GM18499 (cell line): ENCODE results near the gene TNFRSF9.
A peak's percentile ranks its signal among the peaks of the same experiment; 100 is the strongest.
"Not testable (repeated sequence)": the region's sequence is repeated elsewhere in the genome, so short reads cannot be mapped to it uniquely, and the experiment has no call there.

Experiments
- ATAC-seq: cut with Tn5 transposase; IDR thresholded peaks from one replicate; pipeline ENCODE4 v1.9.1; 2021; ENCODE audit warnings: moderate number of reproducible peaks; ENCODE audit not compliant: insufficient read depth, unreplicated experiment

TNFRSF9 gene

GRCh38 chr1:7961216-7962013, 20.8 kb upstream of the TNFRSF9 start, which contains the start of gene PARK7:
PARK7 (plus strand) TSS chr1:7961711; CDS start chr1:7962786, 1,075 bp downstream.
- peak; percentile 61 for ATAC-seq

- no peak for ATAC-seq
These were observed 20.2 kb upstream of the TNFRSF9 start for GRCh38 chr1:7960867-7961215.

DNA sequence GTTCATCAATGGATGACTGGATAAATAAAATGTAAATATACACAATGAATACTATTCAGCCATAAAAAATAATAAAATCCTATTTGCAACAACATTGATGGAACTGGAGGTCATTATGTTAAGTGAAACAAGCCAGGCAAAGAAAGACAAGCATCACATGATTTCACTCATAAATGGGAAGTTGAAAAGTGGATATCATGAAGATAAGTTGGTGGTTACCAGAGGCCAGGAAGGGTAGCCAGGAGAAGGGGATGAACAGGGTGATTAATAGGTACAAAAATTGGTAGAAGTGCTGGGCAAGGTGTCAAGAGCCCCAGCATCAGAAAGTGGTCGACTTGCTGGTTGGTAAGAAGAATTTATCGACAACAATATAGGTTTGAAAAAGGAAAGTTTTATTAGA, 19.5 kb upstream of the TNFRSF9 start:
- no peak for ATAC-seq

GRCh38 chr1:7956218-7957032, 15.8 kb upstream of the TNFRSF9 start:
- no peak for ATAC-seq

DNA sequence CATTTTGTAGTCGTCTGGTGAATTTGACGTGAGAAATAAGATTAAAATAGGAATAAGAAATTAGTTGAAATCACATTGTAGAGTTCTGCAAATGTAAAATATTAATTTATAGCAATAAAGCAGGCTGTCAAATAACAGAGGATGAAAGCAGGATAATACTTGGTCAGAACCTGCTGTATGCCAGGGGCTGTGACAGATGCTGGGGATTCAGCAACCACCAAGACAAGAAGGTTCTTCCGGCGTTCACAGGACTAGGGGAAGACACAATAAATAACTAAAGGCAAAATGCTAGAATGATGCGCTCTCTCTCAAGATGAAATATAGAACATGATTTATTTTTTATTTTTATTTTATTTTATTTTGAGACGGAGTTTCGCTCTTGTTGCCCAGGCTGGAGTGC, 14.0 kb upstream of the TNFRSF9 start:
- ATAC-seq = no peak

GRCh38 chr1:7953850-7954609, 13.4 kb upstream of the TNFRSF9 start:
- no peak for ATAC-seq

GRCh38 chr1:7952791-7953190, 12.2 kb upstream of the TNFRSF9 start:
- ATAC-seq = not testable (repeated sequence)

DNA sequence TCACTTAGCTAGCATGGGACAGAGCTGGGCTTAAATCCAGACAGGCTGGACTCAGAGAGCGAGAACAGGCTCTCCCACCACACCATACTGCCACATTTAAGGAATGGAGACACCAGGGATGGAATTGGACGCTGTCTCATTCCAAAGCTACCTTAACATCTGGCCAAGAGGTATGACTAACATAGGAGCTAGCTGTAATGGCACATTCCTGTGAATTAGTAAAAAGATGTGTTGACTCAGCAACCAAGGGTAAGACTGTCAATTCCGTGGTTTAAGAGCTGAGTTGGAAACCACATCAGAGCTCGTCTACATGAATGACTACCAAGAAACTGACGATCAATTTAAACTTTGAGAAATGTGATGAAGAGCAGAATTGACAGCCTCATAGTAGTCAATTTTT, 8.3 kb upstream of the TNFRSF9 start:
- no peak for ATAC-seq

DNA sequence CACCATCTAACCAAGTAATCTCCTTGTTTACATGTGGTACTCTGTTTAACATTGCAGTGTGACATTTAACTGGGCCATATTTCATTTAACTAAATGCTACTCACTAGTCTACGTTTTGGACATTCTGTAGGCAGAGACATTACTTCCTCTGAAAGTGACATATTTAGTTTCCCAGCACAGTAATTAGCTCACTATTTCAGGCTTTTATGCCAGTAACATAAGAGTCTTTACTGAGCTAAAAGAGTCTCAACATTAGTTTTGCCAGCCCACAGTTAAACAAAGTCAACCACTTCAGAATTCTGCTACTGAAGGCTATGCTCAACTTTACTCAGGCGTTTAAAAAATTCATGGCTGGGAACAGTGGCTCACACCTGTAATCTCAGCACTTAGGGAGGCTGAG, 2.6 kb upstream of the TNFRSF9 start:
- ATAC-seq = no peak

DNA sequence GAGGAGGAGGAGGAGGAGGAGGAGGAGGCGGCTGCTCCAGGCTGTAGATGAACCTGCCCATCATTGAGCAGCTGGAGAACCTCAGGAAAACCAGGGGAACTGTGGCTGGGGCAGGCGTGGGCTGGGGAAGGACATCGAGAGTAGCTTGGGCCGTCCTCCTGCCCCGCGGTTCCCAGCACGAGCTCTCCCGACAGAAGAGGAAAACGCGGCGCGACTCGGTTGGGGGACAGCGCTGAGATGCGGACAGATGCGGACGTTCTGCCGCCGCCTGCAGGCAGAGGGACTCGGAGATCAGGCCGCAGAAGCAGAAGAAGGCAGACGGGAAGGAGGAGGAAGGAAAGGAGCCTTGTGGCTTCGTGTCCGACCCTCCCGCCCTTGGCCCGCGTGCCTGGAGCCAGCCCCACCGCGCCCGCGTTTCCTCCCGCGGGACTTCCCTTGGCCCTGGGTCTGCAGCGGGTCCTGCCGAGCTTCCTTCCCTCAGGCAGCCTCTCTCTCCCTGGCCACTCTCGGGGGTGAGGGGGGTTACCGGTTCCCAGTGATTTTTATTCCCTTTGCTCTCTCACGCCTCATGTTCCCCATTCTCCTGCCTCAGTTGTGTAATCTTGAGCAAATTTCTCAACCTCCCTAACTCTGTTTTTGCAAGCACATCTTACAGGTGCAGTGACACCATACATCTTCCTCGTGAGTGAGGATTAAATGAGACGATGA, 1.7 kb upstream of the TNFRSF9 start:
- ATAC-seq = no peak

DNA sequence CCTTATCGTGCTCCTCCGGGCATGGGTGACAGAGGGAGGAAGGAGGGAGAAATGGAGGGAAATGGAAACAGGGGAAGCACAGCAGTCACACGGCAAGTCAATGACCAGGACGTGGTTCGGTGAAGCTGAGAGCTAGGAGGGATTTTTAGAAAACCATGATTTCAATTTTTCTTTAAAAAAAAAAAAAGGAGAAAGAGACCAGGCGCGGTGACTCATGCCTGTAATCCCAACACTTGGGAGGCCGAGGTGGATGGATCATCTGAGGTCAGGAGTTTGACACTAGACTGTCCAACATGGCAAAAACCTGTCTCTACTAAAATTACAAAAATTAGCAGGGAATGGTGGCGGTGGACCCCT, 776 bp upstream of the TNFRSF9 start:
- no peak for ATAC-seq

DNA sequence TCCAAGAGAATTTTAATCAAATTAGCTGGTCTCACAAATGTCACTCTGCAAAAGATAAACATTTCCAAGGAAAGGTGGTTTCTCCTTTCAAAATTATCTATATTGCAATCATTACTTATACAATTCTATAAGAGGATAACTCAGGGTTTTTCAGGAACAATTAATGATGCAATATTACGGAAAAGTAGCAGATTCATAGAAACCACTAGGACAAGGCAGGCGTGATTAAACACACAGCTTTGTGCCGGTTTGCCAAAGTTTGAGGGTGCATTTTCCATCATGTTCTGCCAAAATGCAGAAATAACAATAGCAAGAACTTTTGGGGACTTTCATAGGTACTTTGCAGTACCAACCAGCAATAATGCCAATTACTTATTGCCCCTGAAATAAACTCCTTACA, 605 bp downstream of the TNFRSF9 start:
- ATAC-seq = no peak

GRCh38 chr1:7938070-7938469, 2.6 kb downstream of the TNFRSF9 start:
- ATAC-seq = no peak

- ATAC-seq = no peak
These were observed 8.0 kb downstream of the TNFRSF9 start for GRCh38 chr1:7932524-7933138.

GRCh38 chr1:7931446-7931812, 9.2 kb downstream of the TNFRSF9 start:
- ATAC-seq = no peak

GRCh38 chr1:7930645-7931445, 9.8 kb downstream of the TNFRSF9 start:
- no peak for ATAC-seq

GRCh38 chr1:7929637-7930036, 11.0 kb downstream of the TNFRSF9 start:
- no peak for ATAC-seq

DNA sequence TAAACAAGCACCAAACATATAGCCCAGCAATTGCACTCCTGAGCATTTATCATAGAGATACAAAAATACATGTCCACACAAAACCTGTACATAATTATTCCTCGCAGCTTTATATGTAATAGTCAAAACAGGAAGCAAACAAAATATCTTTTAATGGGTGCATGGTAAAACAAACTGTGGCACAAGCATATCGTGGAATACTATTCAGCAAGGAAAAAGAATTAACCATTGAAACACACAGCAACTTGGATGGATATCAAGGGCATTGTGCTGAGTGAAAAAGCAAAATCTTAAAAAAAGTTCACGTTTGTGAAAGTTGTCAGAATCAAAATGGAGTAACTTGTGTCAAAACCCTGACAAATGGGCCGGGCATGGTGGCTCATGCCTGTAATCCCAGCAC, 12.4 kb downstream of the TNFRSF9 start:
- no peak for ATAC-seq

DNA sequence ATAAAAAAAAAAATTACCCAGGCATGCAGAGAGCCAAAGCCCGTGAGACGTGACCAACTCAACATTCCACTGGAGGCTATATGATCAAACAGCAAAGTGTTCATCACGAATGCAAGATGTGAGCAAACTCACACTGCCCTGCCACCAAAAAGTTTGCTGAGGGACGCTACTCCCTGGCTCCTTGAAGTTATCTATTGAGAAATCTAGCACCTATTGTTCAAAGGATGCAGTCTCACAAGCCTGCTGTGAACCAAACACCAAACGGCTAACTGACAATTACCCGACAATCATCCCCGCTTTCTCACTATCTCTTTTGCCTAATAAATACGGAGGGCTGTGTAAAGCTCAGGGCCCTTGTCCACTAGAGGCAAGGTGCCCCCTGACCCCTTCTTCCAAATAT, 13.6 kb downstream of the TNFRSF9 start:
- ATAC-seq = not testable (repeated sequence)
